GM10266 (cell line): ENCODE measurements around the gene ABCG1.

Experiments used
- DNase-seq: peaks from one replicate; pipeline ENCODE4 v3.0.0; 2012; ENCODE audit errors: extremely low spot score
- TF ChIP-seq, protein P1 (sequence below): IDR thresholded peaks from 2 replicates; pipeline ENCODE4 v1.5.1; 2012; ENCODE audit warnings: mild to moderate bottlenecking, low read depth; ENCODE audit not compliant: control insufficient read depth, insufficient read depth; ENCODE audit errors: missing control alignments

ABCG1 gene

DNA sequence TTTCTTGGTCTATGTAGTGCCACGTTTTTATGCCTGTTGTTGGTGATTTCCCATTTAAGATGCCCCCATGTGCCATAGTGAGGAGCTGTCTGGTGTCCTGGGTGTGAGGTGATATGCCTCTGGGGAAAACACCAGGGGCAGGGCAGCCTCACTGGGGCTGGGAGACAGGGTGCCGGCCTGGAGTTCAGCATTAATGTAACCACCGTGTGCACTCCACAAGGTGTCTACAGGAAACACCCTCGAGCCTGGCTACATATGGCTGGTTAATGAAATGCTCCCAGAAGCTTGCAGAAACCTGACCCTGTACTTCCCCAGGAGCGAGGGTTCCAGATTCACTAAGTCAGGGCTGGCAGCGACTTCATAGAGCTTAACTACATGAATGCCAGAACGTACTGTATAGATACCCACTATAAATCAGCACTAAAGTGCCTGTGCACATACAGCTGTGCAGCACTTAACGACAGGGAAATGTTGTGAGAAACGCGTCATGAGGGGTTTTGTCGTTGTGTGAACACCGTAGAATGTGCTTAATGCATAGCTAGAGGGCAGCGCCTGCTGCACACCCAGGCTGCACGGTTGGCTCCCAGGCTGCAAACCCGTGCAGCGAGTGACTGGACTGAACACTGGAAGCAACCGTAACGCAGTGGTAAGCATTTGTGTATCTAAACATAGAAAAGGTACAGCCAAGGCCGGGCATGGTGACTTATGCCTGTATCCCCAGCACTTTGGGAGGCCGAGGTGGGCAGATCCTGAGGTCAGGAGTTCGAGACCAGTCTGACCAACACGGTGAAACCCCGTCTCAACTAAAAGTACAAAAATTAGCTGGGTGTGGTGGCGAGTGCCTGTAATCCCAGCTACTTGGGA, 121.5 kb downstream of the ABCG1 start:
- DNase-seq, result no peak
- TF ChIP-seq, protein P1, sequence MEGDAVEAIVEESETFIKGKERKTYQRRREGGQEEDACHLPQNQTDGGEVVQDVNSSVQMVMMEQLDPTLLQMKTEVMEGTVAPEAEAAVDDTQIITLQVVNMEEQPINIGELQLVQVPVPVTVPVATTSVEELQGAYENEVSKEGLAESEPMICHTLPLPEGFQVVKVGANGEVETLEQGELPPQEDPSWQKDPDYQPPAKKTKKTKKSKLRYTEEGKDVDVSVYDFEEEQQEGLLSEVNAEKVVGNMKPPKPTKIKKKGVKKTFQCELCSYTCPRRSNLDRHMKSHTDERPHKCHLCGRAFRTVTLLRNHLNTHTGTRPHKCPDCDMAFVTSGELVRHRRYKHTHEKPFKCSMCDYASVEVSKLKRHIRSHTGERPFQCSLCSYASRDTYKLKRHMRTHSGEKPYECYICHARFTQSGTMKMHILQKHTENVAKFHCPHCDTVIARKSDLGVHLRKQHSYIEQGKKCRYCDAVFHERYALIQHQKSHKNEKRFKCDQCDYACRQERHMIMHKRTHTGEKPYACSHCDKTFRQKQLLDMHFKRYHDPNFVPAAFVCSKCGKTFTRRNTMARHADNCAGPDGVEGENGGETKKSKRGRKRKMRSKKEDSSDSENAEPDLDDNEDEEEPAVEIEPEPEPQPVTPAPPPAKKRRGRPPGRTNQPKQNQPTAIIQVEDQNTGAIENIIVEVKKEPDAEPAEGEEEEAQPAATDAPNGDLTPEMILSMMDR, result no peak

DNA sequence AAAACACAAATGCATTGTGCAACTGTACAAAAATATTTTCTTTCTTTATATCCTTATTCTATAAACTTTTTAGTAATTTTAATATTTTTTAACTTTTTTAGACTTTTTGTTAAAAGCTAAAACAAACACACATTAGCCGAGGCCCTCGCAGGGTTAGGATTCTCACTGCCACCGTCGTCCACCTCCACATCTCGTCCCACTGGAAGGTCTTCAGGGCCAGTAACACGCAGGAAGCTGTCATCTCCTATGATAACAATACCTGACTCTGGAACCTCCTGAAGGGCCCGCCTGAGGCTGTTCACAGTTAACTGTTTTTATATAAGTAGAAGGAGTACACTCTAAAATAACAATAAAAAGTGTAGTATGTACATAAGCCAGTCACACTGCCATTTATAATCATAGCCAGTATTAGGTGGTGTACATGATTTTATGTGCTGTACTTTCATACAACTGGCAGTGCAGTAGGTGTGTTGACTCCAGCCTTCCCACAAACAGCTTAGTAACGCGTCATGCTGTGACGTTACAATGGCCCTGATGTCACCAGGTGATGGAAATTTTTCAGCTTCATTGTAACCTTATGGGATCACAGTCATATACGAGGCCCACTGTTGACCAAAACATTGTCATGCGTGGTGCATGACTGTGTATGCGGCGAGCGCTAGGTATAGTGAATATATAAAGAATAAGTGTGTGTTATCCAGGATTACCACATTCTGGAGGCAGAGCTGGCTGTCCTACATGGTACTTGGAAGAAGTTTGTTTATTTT, 123.0 kb downstream of the ABCG1 start:
- DNase-seq, result no peak
- TF ChIP-seq, protein P1, result no peak

DNA sequence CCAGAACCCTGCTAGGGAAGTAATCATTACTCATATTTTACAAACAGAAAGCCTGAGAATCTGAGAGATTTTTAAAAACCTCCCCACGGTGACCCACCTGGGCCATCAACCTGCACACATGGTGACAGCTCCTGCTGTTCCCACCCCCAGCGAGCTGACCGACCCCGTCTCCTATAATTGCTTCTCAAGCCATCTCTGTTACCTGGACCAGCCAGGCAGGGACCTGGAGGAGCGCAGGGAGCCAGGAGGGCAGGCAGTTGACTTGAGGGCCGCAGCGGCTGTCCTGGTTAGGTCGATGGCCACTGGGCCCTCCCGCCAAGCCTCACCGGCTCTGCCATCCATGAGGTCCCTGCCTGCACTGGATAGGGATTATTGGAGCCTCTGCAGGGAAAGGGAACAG, 124.2 kb downstream of the ABCG1 start:
- DNase-seq, result no peak
- TF ChIP-seq, protein P1, result no peak

DNA sequence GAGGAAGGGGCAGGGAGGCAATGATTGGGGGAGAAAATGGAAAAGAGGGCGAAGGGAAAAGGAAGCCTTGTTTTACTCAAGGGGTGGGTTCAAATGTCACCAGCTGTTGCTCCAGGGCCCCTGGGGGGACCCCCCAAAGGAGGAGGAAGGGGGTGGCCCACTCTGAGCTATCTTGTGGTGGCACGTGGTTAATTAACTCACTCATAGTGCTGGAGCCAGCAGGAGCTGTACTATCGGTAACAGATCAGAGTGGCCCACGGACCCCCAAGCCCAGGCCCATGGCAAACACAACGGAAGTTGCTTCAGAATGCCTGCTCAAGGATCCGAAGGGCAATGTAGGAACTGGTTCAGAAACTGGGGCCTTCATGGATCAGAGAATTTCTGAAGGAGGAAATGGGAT, 124.6 kb downstream of the ABCG1 start:
- TF ChIP-seq, protein P1, result no peak
- no peak for DNase-seq

DNA sequence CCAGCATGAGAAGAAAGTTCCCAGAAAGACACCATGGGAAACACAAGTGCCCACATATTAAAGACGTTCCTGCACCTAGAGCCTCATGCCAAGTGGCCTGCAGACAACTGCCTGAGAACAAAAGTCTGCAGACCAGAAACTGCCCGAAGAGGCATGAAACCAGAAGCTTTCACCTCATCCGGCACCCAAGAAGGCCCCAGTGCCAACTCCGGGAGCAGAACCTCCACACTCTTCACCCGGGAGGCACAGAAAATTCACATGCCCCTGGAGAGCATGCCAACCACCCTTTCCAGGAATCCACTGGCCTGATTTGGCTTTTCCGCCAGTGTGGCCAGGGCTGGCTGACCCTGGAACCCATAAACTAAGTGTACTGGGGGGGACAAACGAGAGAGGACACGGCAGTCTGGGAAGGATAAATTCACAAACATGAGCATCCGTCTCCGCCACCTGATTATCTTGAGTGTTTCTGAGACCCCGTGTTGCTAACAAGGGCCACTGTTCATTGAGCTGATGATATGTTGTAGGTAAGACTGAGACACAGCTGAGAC, 125.1 kb downstream of the ABCG1 start:
- DNase-seq, result no peak
- TF ChIP-seq, protein P1, result no peak

DNA sequence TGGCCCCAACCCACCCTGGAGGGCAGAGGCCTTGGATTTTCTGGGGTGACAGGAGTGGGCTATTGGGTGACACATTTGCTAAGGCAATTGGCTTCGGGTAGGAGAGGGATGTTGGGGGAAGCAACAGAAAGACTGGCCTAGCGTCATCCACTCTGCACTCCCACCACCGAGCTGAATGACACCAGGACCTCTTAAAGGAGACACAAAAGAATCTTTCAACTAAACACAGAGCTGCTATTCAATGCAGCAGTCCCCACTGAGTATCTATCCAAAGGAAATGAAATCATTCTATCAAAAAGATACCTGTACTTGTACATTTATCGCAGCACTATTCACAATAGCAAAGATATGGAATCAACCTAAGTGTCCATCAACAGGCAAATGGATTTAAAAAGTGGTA, 125.7 kb downstream of the ABCG1 start:
- TF ChIP-seq, protein P1, result no peak
- DNase-seq, result no peak
